Astrocyte (in vitro differentiated cells and primary cell): ENCODE results near the gene BICD1. TPM values are rescaled to one million over a fixed set of nuclear protein-coding genes. Genes with fewer than 3 reads are reported as not detected.

Experiments
- DNase-seq: peaks from one replicate; pipeline ENCODE4 v3.0.0-alpha.2; 2010; ENCODE audit warnings: low read depth
- FAIRE-seq: peaks from 2 replicates; lab custom pipeline; 2011; peaks lifted over from hg19 to GRCh38; lab: Jason Lieb, UNC
- H2AFZ ChIP-seq: 2 replicates; pipeline ENCODE4 v1.6.0; 2012; ENCODE audit warnings: low read depth, low read length, inconsistent platforms
- H3K27ac ChIP-seq: 2 replicates; pipeline ENCODE4 v1.5.1; 2011; ENCODE audit warnings: low read depth, low read length, inconsistent platforms
- H3K27me3 ChIP-seq: 2 replicates; pipeline ENCODE4 v1.6.0; 2011; ENCODE audit warnings: low read length, inconsistent platforms; ENCODE audit not compliant: insufficient read depth
- H3K36me3 ChIP-seq: 2 replicates; pipeline ENCODE4 v1.5.1; 2011; ENCODE audit warnings: low read length, inconsistent platforms; ENCODE audit not compliant: insufficient read depth
- H3K4me1 ChIP-seq: 2 replicates; pipeline ENCODE4 v1.5.1; 2011; ENCODE audit warnings: low read length, inconsistent platforms; ENCODE audit not compliant: insufficient read depth
- H3K4me2 ChIP-seq: 2 replicates; pipeline ENCODE4 v1.6.0; 2012; ENCODE audit warnings: low read length, inconsistent platforms
- H3K4me3 ChIP-seq: 2 replicates; pipeline ENCODE4 v1.5.1; 2011; ENCODE audit warnings: low read depth, mild to moderate bottlenecking, low read length, inconsistent platforms; ENCODE audit not compliant: insufficient read depth
- H3K79me2 ChIP-seq: 2 replicates; pipeline ENCODE4 v1.6.0; 2012; ENCODE audit warnings: mild to moderate bottlenecking, low read length, inconsistent platforms; ENCODE audit not compliant: insufficient read depth
- H3K9ac ChIP-seq: 2 replicates; pipeline ENCODE4 v1.6.0; 2012; ENCODE audit warnings: mild to moderate bottlenecking, low read length, inconsistent platforms
- H3K9me3 ChIP-seq: 2 replicates; pipeline ENCODE4 v1.5.1; 2012; ENCODE audit warnings: low read depth, mild to moderate bottlenecking, low read length, inconsistent platforms; ENCODE audit not compliant: insufficient read depth
- H4K20me1 ChIP-seq: 2 replicates; pipeline ENCODE4 v1.6.0; 2012; ENCODE audit warnings: low read length, inconsistent platforms; ENCODE audit not compliant: insufficient read depth
- H3K27ac Mint-ChIP-seq: one replicate; pipeline ENCODE4 v1.8.0; 2021; ENCODE audit warnings: mild to moderate bottlenecking, mixed read lengths; ENCODE audit not compliant: unreplicated experiment
- H3K27me3 Mint-ChIP-seq: one replicate; pipeline ENCODE4 v1.8.0; 2021; ENCODE audit warnings: low read depth, mixed read lengths; ENCODE audit not compliant: unreplicated experiment
- H3K36me3 Mint-ChIP-seq: one replicate; pipeline ENCODE4 v1.8.0; 2021; ENCODE audit warnings: low read depth, mixed read lengths; ENCODE audit not compliant: unreplicated experiment
- H3K4me1 Mint-ChIP-seq: one replicate; pipeline ENCODE4 v1.8.0; 2021; ENCODE audit warnings: low read depth, mixed read lengths; ENCODE audit not compliant: unreplicated experiment
- H3K4me3 Mint-ChIP-seq: one replicate; pipeline ENCODE4 v1.8.0; 2021; ENCODE audit warnings: mild to moderate bottlenecking, moderate library complexity, mixed read lengths; ENCODE audit not compliant: unreplicated experiment
- H3K9me3 Mint-ChIP-seq: one replicate; pipeline ENCODE4 v1.8.0; 2021; ENCODE audit warnings: mild to moderate bottlenecking, mixed read lengths; ENCODE audit not compliant: unreplicated experiment
- CTCF ChIP-seq: IDR thresholded peaks from 2 replicates; pipeline ENCODE4 v1.5.1; 2011; ENCODE audit warnings: low read depth, mild to moderate bottlenecking, inconsistent platforms, low read length, moderate library complexity; ENCODE audit not compliant: insufficient read depth
- EZH2 ChIP-seq: IDR thresholded peaks from 2 replicates; pipeline ENCODE4 v1.6.1; 2012; ENCODE audit warnings: mild to moderate bottlenecking, low read length, inconsistent platforms; ENCODE audit not compliant: insufficient read depth
- total RNA-seq: library from RNA; stranded (reverse); gene quantifications from 2 replicates; pipeline ENCODE4 v1.2.1, GENCODE V29; 2021

BICD1 gene
- total RNA-seq, 1 donor from 2014 or later, result 28.7 TPM

DNA sequence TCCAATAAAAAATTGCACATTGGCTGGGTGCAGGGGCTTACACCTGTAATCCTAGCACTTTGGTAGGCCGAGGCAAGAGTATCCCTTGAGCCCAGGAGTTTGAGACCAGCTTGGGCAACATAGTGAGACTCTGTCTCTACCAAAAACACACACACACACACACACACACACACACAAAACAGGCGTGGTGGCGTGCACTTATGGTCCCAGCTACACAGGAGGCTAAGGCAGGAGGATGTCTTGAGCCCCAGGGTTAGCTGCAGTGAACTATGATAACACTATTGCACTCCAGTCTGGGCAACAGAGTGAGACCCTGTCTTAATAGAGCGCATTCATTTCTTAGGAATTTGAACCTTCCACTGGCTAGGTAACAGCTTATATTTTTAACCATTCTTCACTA is 42.9 kb upstream of the BICD1 start:
- no peak overlapping the region for H3K9ac ChIP-seq
- H3K4me1 Mint-ChIP-seq, result no peaks in the 10 kb centered on the region
- H3K27me3 ChIP-seq, result no peaks in the 10 kb centered on the region
- H3K27ac ChIP-seq, result no peak overlapping the region
- TF ChIP-seq CTCF (no peak), EZH2 (no peak)
- no peaks in the 10 kb centered on the region for H3K4me1 ChIP-seq
- DNase-seq (no peak), FAIRE-seq (no peak)
- H3K36me3 Mint-ChIP-seq, result no peaks in the 10 kb centered on the region
- H3K27me3 Mint-ChIP-seq, result no peaks in the 10 kb centered on the region
- no peak overlapping the region for H3K4me2 ChIP-seq
- H3K4me3 ChIP-seq, result no peak overlapping the region
- no peak overlapping the region for H3K27ac Mint-ChIP-seq
- H3K79me2 ChIP-seq, result no peaks in the 10 kb centered on the region
- no peak overlapping the region for H3K4me3 Mint-ChIP-seq
- H3K36me3 ChIP-seq, result no peaks in the 10 kb centered on the region
- H2AFZ ChIP-seq, result no peak overlapping the region
- no peaks in the 10 kb centered on the region for H3K9me3 ChIP-seq
- no peaks in the 10 kb centered on the region for H4K20me1 ChIP-seq
- no peaks in the 10 kb centered on the region for H3K9me3 Mint-ChIP-seq

DNA sequence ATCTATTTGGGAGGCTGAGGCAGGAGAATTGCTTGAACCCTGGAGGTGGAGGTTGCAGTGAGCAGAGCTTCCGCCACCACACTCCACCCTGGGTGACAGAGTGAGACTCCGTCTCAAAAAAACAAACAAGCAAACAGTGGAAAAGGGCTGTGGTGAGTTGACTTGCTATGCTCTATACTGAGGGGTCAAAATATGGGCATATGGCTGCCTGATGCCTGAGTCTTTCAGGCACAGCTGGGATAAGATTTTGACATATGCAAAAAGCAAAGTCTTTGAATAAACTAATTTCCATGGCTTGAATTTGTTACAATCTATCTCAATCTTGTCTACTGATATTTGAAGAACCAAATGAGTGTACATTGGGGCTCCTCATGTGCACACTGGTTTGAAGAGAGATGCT is 40.4 kb upstream of the BICD1 start:
- no peak overlapping the region for H3K4me3 Mint-ChIP-seq
- no peak overlapping the region for H3K27ac Mint-ChIP-seq
- H3K4me3 ChIP-seq, result no peak overlapping the region
- no peak overlapping the region for H3K4me2 ChIP-seq
- no peaks in the 10 kb centered on the region for H4K20me1 ChIP-seq
- H3K4me1 Mint-ChIP-seq, result no peaks in the 10 kb centered on the region
- H3K4me1 ChIP-seq, result no peaks in the 10 kb centered on the region
- H3K27me3 ChIP-seq, result no peaks in the 10 kb centered on the region
- no peaks in the 10 kb centered on the region for H3K9me3 ChIP-seq
- no peak for DNase-seq
- H3K36me3 Mint-ChIP-seq, result no peaks in the 10 kb centered on the region
- H3K27me3 Mint-ChIP-seq, result no peaks in the 10 kb centered on the region
- no peaks in the 10 kb centered on the region for H3K9me3 Mint-ChIP-seq
- no peak for TF ChIP-seq EZH2
- TF ChIP-seq CTCF, result no peak
- no peak for FAIRE-seq
- no peak overlapping the region for H2AFZ ChIP-seq
- H3K27ac ChIP-seq, result no peak overlapping the region
- H3K36me3 ChIP-seq, result no peaks in the 10 kb centered on the region
- H3K79me2 ChIP-seq, result no peaks in the 10 kb centered on the region
- H3K9ac ChIP-seq, result no peak overlapping the region

DNA sequence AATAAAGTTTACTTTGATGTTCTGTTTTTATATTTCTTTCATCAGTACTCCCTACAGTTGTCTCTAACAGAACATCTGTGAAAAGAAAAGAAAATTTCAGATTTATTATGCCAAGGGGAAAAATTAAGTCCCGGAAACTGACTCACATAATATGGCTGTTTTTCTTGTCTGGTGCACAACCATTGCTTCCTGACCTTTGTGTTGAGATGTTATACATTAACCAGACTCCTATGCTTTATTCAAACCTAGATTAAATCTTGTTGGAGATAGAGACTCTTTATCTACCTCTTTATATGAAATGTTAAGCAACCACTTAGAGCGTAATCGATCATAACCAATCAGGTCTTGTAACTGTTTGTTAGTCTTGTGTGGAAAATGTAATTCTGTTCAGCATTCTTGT is 37.6 kb upstream of the BICD1 start:
- no peak overlapping the region for H3K27ac Mint-ChIP-seq
- H3K27me3 ChIP-seq, result no peaks in the 10 kb centered on the region
- peaks cover 2% of the 10 kb centered on the region for H3K36me3 Mint-ChIP-seq
- no peaks in the 10 kb centered on the region for H3K4me1 ChIP-seq
- no peak overlapping the region for H3K4me3 Mint-ChIP-seq
- no peak for TF ChIP-seq EZH2
- TF ChIP-seq CTCF, result no peak
- no peak overlapping the region for H2AFZ ChIP-seq
- H3K9me3 Mint-ChIP-seq, result no peaks in the 10 kb centered on the region
- H3K9me3 ChIP-seq, result no peaks in the 10 kb centered on the region
- no peaks in the 10 kb centered on the region for H3K4me1 Mint-ChIP-seq
- no peaks in the 10 kb centered on the region for H4K20me1 ChIP-seq
- DNase-seq, result no peak
- no peaks in the 10 kb centered on the region for H3K36me3 ChIP-seq
- no peak overlapping the region for H3K4me2 ChIP-seq
- H3K9ac ChIP-seq, result no peak overlapping the region
- H3K79me2 ChIP-seq, result no peaks in the 10 kb centered on the region
- FAIRE-seq, result no peak
- no peaks in the 10 kb centered on the region for H3K27me3 Mint-ChIP-seq
- H3K4me3 ChIP-seq, result no peak overlapping the region
- H3K27ac ChIP-seq, result no peak overlapping the region
